Smooth muscle cell (in vitro differentiated cells): ENCODE results near the gene MAP7D3. TPM values are rescaled to one million over a fixed set of nuclear protein-coding genes. Genes with fewer than 3 reads are reported as not detected.

Experiments
- DNase-seq: peaks from one replicate; lab custom pipeline; 2025; ENCODE audit not compliant: unreplicated experiment; lab: John Stamatoyannopoulos, UW
- H2AFZ ChIP-seq: fragments of 200-600 bp; sonication (generic); 2 replicates; pipeline ENCODE4 v1.6.0; 2016; ENCODE audit warnings: antibody characterized with exemption, low read depth, mild to moderate bottlenecking
- H3F3A ChIP-seq: fragments of 200-600 bp; sonication (generic); 2 replicates; pipeline ENCODE4 v1.6.0; 2017; ENCODE audit warnings: antibody characterized with exemption, low read depth
- H3K27ac ChIP-seq: fragments of 200-600 bp; sonication (generic); 2 replicates; pipeline ENCODE4 v1.5.1; 2016; ENCODE audit warnings: low read depth, mild to moderate bottlenecking
- H3K27me3 ChIP-seq: fragments of 200-600 bp; sonication (generic); 2 replicates; pipeline ENCODE4 v1.6.1; 2016; ENCODE audit warnings: low read depth, mild to moderate bottlenecking
- H3K36me3 ChIP-seq: fragments of 200-600 bp; sonication (generic); 2 replicates; pipeline ENCODE4 v1.5.1; 2016; ENCODE audit warnings: low read depth
- H3K4me1 ChIP-seq: fragments of 200-600 bp; sonication (generic); 2 replicates; pipeline ENCODE4 v1.5.1; 2016; ENCODE audit warnings: low read depth
- H3K4me2 ChIP-seq: fragments of 200-600 bp; sonication (generic); 2 replicates; pipeline ENCODE4 v1.6.0; 2016; ENCODE audit warnings: mild to moderate bottlenecking
- H3K4me3 ChIP-seq: fragments of 200-600 bp; sonication (generic); 2 replicates; pipeline ENCODE4 v1.5.1; 2016; ENCODE audit warnings: mild to moderate bottlenecking
- H3K79me2 ChIP-seq: fragments of 200-600 bp; sonication (generic); 2 replicates; pipeline ENCODE4 v1.6.0; 2016; ENCODE audit warnings: low read depth, mild to moderate bottlenecking
- H3K9ac ChIP-seq: fragments of 200-600 bp; sonication (generic); 2 replicates; pipeline ENCODE4 v1.6.0; 2016; ENCODE audit warnings: low read depth
- H3K9me3 ChIP-seq: fragments of 200-600 bp; sonication (generic); replicated peaks from 2 replicates; pipeline ENCODE4 v1.5.1; 2016; ENCODE audit warnings: low read depth
- H4K20me1 ChIP-seq: fragments of 200-600 bp; sonication (generic); 2 replicates; pipeline ENCODE4 v1.6.0; 2016; ENCODE audit warnings: low read depth
- CTCF ChIP-seq: fragments of 200-600 bp; sonication (generic); IDR thresholded peaks from 2 replicates; pipeline ENCODE4 v1.5.1; 2017; ENCODE audit warnings: borderline replicate concordance, mild to moderate bottlenecking, antibody characterized with exemption; ENCODE audit not compliant: insufficient read depth, poor library complexity, severe bottlenecking
- WGBS: methylation state at CpG from one replicate; pipeline ENCODE4 v1.1.7; 2016; ENCODE audit warnings: low lambda C conversion rate; 5-methylcytosine and 5-hydroxymethylcytosine counted together
- polyA plus RNA-seq: library from polyadenylated mRNA; unstranded; fragments of >200 nt; fragmentation: Nextera tagmentation; extraction: Ambion mirVana; gene quantifications from 2 replicates; pipeline ENCODE4 v1.2.1, GENCODE V29; 2016
- total RNA-seq: library from RNA; depleted of rRNA; stranded (reverse); fragments of >200 nt; gene quantifications from 2 replicates; pipeline ENCODE4 v1.2.3, GENCODE V29; 2014

Gene MAP7D3
- total and polyA plus RNA-seq, 2 experiments from 2014 or later = 8.1 to 9.3 TPM

- Histone ChIP-seq H4K20me1 (no peaks in the 10 kb centered on the region), H3K4me2 (no peak overlapping the region), H3K36me3 (no peaks in the 10 kb centered on the region), H3K27ac (no peak overlapping the region), H3K4me3 (no peak overlapping the region), H3F3A (no peaks in the 10 kb centered on the region), H3K27me3 (no peaks in the 10 kb centered on the region), H3K9ac (no peak overlapping the region), H3K79me2 (no peaks in the 10 kb centered on the region), H3K4me1 (no peaks in the 10 kb centered on the region), H3K9me3 (no peaks in the 10 kb centered on the region), H2AFZ (no peak overlapping the region)
- TF ChIP-seq CTCF = no peak
- DNase-seq = no peak
- WGBS = 85% methylated on average over 5 of the region's 5 CpGs
Measured at GRCh38 chrX:136210806-136211205, 40.4 kb downstream of the MAP7D3 start.

GRCh38 chrX:136210243-136210642 is 41.0 kb downstream of the MAP7D3 start:
- Histone ChIP-seq H3K9ac (no peak overlapping the region), H3K79me2 (no peaks in the 10 kb centered on the region), H3K4me3 (no peak overlapping the region), H3K4me2 (no peak overlapping the region), H3K36me3 (no peaks in the 10 kb centered on the region), H4K20me1 (no peaks in the 10 kb centered on the region), H3F3A (no peaks in the 10 kb centered on the region), H3K9me3 (no peaks in the 10 kb centered on the region), H3K4me1 (no peaks in the 10 kb centered on the region), H2AFZ (no peak overlapping the region), H3K27ac (no peak overlapping the region), H3K27me3 (no peaks in the 10 kb centered on the region)
- DNase-seq = no peak
- TF ChIP-seq CTCF = no peak
- 80% methylated on average over 7 of the region's 7 CpGs for WGBS

GRCh38 chrX:136209751-136210150 is 41.4 kb downstream of the MAP7D3 start:
- H2AFZ ChIP-seq = no peak overlapping the region

More at GRCh38 chrX:136209751-136210150, 41.4 kb downstream of the MAP7D3 start:
- no peaks in the 10 kb centered on the region for H3F3A ChIP-seq
- DNase-seq = no peak
- H4K20me1 ChIP-seq = no peaks in the 10 kb centered on the region
- no peaks in the 10 kb centered on the region for H3K9me3 ChIP-seq
- no peak for TF ChIP-seq CTCF
- H3K36me3 ChIP-seq = no peaks in the 10 kb centered on the region
- H3K4me2 ChIP-seq = no peak overlapping the region
- H3K4me1 ChIP-seq = no peaks in the 10 kb centered on the region
- H3K79me2 ChIP-seq = no peaks in the 10 kb centered on the region
- WGBS = 84% methylated on average over 9 of the region's 9 CpGs
- no peaks in the 10 kb centered on the region for H3K27me3 ChIP-seq
- H3K9ac ChIP-seq = no peak overlapping the region
- no peak overlapping the region for H3K27ac ChIP-seq
- no peak overlapping the region for H3K4me3 ChIP-seq
